Activated B cell treated with CpG ODN at 0.5 μM for 24 hours (primary cell): ENCODE measurements around the gene GPR32. TPM values are rescaled to one million over a fixed set of nuclear protein-coding genes. Genes with fewer than 3 reads are reported as not detected.

Source experiments
- ATAC-seq: fragments of 200-7000 bp; cut with Tn5 transposase; one replicate; pipeline ENCODE4 v1.10.0; 2021; ENCODE audit warnings: low read depth, mild to moderate bottlenecking, moderate library complexity
- CTCF ChIA-PET: fragments of 350-600 bp; sonication (Branson Sonifier 250); formaldehyde crosslinking; loops from one replicate; lab custom pipeline; 2021; ENCODE audit warnings: antibody characterized with exemption; lab: Charles Lee
- POLR2A ChIA-PET: fragments of 350-600 bp; sonication (Branson Sonifier 250); formaldehyde crosslinking; loops from one replicate; lab custom pipeline; 2021; ENCODE audit warnings: antibody characterized with exemption; lab: Charles Lee
- DNase-seq: peaks from one replicate; pipeline ENCODE4 v3.0.0; 2022
- H3K27ac Mint-ChIP-seq: one replicate; pipeline ENCODE4 v1.8.0; 2020; ENCODE audit warnings: mixed read lengths
- H3K27me3 Mint-ChIP-seq: one replicate; pipeline ENCODE4 v1.8.0; 2021; ENCODE audit warnings: mixed read lengths
- H3K36me3 Mint-ChIP-seq: one replicate; pipeline ENCODE4 v1.8.0; 2021; ENCODE audit warnings: low read depth, mixed read lengths
- H3K4me1 Mint-ChIP-seq: one replicate; pipeline ENCODE4 v1.8.0; 2021; ENCODE audit warnings: mixed read lengths
- H3K4me3 Mint-ChIP-seq: one replicate; pipeline ENCODE4 v1.8.0; 2020; ENCODE audit warnings: mild to moderate bottlenecking, mixed read lengths
- H3K9me3 Mint-ChIP-seq: one replicate; pipeline ENCODE4 v1.8.0; 2020; ENCODE audit warnings: mixed read lengths
- intact Hi-C: fragments of 100-400 bp; cut with micrococcal nuclease; formaldehyde crosslinking; loops from one replicate; pipeline ENCODE4 v1.15.1; 2024
- total RNA-seq: library from RNA; stranded (reverse); gene quantifications from 2 replicates; pipeline ENCODE4 v1.2.3, GENCODE V29; 2022
- TF ChIP-seq, protein P1 (sequence below): fragments of 200-600 bp; IDR thresholded peaks from one replicate; pipeline ENCODE4 v1.8.0; 2022; ENCODE audit warnings: antibody characterized with exemption, mild to moderate bottlenecking

Gene GPR32
- total RNA-seq, 1 donor from 2014 or later: not detected

DNA sequence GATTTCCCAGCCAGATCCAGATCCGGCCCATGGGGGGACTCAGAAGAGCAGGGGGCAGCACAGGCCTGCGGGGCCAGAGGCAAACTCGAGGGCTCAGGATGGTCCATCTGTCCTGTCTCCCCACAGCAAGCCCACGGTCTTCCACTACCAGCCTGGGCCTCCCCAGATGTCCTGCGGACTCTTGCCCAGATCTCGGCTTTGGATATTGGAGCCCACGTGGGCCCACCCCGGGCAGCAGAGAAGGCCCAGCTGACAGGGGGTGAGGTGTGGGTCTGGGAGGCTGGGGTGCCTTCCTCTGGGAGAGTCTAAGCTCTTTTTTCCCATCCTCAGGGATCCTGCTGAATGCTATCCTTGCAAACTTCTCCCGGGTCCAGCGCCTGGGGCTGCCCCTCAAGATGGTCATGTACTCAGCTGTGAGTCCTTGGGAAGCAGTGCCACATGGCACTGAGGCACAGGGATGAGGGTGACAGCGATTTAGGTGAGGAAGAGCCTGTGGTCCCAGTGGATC, 23.3 kb downstream of the GPR32 start:
- no peak overlapping the region for H3K27ac Mint-ChIP-seq
- ChIA-PET CTCF (interaction anchor here (2.4 kb wide), 1 partner anchor 128 kb away, joined by 6 read pairs; no protein-coding TSS in a partner anchor), POLR2A (interaction anchor here (0.6 to 3.4 kb wide), 2 partner anchors 11 to 439 kb away, joined by 4 to 14 read pairs; no protein-coding TSS in a partner anchor)
- DNase-seq (no peak), ATAC-seq (no peak)
- peaks cover 20% of the 10 kb centered on the region for H3K36me3 Mint-ChIP-seq
- intact Hi-C loops: loop anchor here (1.0 kb wide), 1 partner anchor 129 kb away; no protein-coding TSS in a partner anchor
- H3K4me3 Mint-ChIP-seq: no peak overlapping the region
- H3K27me3 Mint-ChIP-seq: no peaks in the 10 kb centered on the region
- peaks cover 9% of the 10 kb centered on the region for H3K4me1 Mint-ChIP-seq
- TF ChIP-seq, protein P1, sequence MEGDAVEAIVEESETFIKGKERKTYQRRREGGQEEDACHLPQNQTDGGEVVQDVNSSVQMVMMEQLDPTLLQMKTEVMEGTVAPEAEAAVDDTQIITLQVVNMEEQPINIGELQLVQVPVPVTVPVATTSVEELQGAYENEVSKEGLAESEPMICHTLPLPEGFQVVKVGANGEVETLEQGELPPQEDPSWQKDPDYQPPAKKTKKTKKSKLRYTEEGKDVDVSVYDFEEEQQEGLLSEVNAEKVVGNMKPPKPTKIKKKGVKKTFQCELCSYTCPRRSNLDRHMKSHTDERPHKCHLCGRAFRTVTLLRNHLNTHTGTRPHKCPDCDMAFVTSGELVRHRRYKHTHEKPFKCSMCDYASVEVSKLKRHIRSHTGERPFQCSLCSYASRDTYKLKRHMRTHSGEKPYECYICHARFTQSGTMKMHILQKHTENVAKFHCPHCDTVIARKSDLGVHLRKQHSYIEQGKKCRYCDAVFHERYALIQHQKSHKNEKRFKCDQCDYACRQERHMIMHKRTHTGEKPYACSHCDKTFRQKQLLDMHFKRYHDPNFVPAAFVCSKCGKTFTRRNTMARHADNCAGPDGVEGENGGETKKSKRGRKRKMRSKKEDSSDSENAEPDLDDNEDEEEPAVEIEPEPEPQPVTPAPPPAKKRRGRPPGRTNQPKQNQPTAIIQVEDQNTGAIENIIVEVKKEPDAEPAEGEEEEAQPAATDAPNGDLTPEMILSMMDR: no peak
- no peaks in the 10 kb centered on the region for H3K9me3 Mint-ChIP-seq

DNA sequence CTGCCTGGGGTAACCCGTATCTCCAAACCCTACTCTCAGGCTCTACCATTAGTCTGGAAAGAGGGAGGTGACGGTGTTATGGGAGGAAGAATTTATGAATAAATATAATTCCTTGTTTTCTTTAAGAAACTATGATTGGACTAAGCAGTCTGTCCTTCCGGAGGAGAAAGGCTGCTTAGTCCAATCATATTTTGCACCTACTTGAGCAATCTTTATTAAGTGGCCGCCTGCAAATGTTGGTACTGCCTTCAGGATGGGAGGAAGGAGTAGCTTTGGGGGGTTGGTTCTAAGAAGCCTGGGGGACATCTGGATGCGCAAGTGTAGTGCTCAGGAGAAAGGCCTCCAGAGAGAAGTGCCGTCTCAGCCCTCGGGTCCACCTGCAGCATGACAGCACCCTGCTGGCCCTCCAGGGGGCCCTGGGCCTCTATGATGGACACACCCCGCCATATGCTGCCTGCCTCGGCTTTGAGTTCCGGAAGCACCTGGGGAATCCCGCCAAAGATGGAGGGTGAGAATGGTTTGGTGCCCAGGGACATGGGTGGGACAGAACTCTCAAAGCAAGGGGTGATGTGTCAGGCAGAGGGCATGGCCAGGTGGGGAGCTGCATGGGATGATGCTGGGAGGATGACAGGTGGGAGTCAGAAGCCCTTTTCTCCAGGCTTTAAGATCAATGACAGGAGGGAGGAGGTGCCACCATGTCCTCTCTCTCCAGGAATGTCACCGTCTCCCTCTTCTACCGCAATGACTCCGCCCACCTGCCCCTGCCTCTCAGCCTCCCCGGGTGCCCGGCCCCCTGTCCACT, 24.0 kb downstream of the GPR32 start:
- POLR2A ChIA-PET: interaction anchor here (1.7 to 3.4 kb wide), 2 partner anchors 10 to 128 kb away, joined by 6 to 14 read pairs; no protein-coding TSS in a partner anchor
- ATAC-seq (peak; percentile 64), DNase-seq (no peak)
- intact Hi-C loops: loop anchor here (1.0 kb wide), 1 partner anchor 128 kb away; no protein-coding TSS in a partner anchor
- Mint-ChIP-seq H3K9me3 (no peaks in the 10 kb centered on the region), H3K4me1 (peaks cover 9% of the 10 kb centered on the region), H3K4me3 (no peak overlapping the region), H3K27ac (peak overlapping the region; percentile 24), H3K36me3 (peaks cover 22% of the 10 kb centered on the region), H3K27me3 (no peaks in the 10 kb centered on the region)
- TF ChIP-seq, protein P1: no peak
- CTCF ChIA-PET: interaction anchor here (2.0 to 2.4 kb wide), 2 partner anchors 127 to 128 kb away, joined by 6 to 13 read pairs; no protein-coding TSS in a partner anchor

DNA sequence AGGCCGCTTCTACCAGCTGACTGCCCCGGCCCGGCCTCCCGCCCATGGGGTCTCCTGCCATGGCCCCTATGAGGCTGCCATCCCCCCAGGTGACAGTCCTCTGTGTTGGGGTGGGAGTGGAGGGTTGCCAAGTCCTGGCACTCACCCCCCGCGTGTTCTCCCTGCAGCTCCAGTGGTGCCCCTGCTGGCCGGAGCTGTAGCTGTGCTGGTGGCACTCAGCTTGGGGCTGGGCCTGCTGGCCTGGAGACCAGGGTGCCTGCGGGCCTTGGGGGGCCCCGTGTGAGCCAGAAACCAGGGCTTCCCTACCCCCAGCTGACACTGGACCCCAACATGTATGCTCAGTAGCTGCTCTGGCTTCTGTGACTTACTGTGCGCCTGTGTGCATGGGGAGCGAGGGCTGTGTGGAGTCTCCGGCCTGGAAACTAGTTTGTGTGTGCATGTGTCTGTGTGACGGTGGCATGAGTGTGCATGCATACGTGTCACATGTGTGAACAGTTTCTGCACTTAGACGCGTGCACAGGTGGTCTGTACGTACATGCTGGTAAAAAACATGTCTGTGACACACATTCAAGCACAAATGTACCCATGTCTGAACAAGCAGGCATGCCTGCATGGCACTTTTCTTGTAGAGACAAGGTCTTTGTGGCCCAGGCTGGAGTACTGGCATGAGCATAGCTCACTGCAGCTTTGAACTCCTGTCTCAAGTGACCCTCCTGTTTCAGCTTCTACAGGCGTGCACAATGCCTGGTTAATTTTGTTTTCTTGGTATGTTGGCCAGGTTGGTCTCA, 24.8 kb downstream of the GPR32 start:
- POLR2A ChIA-PET: interaction anchor here (1.7 to 3.4 kb wide), 2 partner anchors 9 to 127 kb away, joined by 6 to 14 read pairs; no protein-coding TSS in a partner anchor
- Mint-ChIP-seq H3K9me3 (no peaks in the 10 kb centered on the region), H3K36me3 (peaks cover 28% of the 10 kb centered on the region), H3K27ac (no peak overlapping the region), H3K4me1 (peaks cover 9% of the 10 kb centered on the region), H3K4me3 (no peak overlapping the region), H3K27me3 (no peaks in the 10 kb centered on the region)
- intact Hi-C loops: loop anchor here (1.0 kb wide), 1 partner anchor 127 kb away; no protein-coding TSS in a partner anchor
- TF ChIP-seq, protein P1: no peak
- CTCF ChIA-PET: interaction anchor here (2.0 kb wide), 1 partner anchor 127 kb away, joined by 13 read pairs; no protein-coding TSS in a partner anchor
- no peak for ATAC-seq
- no peak for DNase-seq

DNA sequence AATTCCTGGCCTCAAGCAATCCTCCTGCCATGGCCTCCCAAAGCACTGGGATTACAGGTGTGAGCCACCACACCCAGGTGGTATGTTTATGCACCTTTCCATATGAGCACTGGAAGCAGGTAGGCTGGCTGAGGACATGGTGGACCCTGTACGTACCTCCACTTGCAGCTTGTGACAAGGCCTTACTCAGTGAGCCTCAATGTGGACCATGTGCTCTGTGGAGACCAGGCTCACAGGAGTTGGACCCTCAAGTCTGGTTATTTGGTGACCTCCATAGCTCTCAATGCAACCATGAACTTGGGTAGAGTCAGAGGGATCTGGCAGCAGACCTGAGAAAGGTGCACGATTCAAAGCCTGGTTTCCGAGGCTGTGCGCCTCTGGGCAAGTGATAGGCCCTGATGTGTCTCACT, 25.4 kb downstream of the GPR32 start:
- ChIA-PET POLR2A (interaction anchor here (1.7 to 3.4 kb wide), 2 partner anchors 9 to 126 kb away, joined by 6 to 14 read pairs; no protein-coding TSS in a partner anchor), CTCF (interaction anchor here (2.0 kb wide), 1 partner anchor 126 kb away, joined by 13 read pairs; no protein-coding TSS in a partner anchor)
- no peak overlapping the region for H3K27ac Mint-ChIP-seq

More for the DNA sequence above, 25.4 kb downstream of the GPR32 start:
- intact Hi-C loops: no loop called here
- Mint-ChIP-seq H3K4me3 (no peak overlapping the region), H3K9me3 (no peaks in the 10 kb centered on the region), H3K4me1 (peaks cover 12% of the 10 kb centered on the region), H3K27me3 (no peaks in the 10 kb centered on the region), H3K36me3 (peaks cover 31% of the 10 kb centered on the region)
- no peak for ATAC-seq
- DNase-seq: no peak
- TF ChIP-seq, protein P1: no peak
